Activated naive CD4-positive, alpha-beta T cell treated with anti-CD3 and anti-CD28 coated beads, Interleukin-2, amount 10 ng/mL, durations not matched to agents 7 days and 5 days (primary cell): Measurements from ENCODE around the gene DDX43.
"Not testable (repeated sequence)": the region's sequence is repeated elsewhere in the genome, so short reads cannot be mapped to it uniquely, and the experiment has no call there.

Experiments
- CTCF ChIA-PET: fragments of 350-600 bp; sonication (Branson Sonifier 250); formaldehyde crosslinking; loops from one replicate; lab custom pipeline; 2021; ENCODE audit warnings: antibody characterized with exemption; lab: Charles Lee
- DNase-seq: peaks from one replicate; pipeline ENCODE4 v3.0.0-alpha.2; 2020
- H3K27ac Mint-ChIP-seq: one replicate; pipeline ENCODE4 v1.8.0; 2021; ENCODE audit warnings: mild to moderate bottlenecking, moderate library complexity, mixed read lengths
- H3K27me3 Mint-ChIP-seq: one replicate; pipeline ENCODE4 v1.8.0; 2021; ENCODE audit warnings: mild to moderate bottlenecking, mixed read lengths
- H3K36me3 Mint-ChIP-seq: one replicate; pipeline ENCODE4 v1.8.0; 2021; ENCODE audit warnings: mixed read lengths
- H3K4me1 Mint-ChIP-seq: one replicate; pipeline ENCODE4 v1.8.0; 2021; ENCODE audit warnings: mixed read lengths
- H3K4me3 Mint-ChIP-seq: one replicate; pipeline ENCODE4 v1.8.0; 2021; ENCODE audit warnings: mild to moderate bottlenecking, moderate library complexity, mixed read lengths
- H3K9me3 Mint-ChIP-seq: one replicate; pipeline ENCODE4 v1.8.0; 2021; ENCODE audit warnings: mixed read lengths

Gene DDX43

DNA sequence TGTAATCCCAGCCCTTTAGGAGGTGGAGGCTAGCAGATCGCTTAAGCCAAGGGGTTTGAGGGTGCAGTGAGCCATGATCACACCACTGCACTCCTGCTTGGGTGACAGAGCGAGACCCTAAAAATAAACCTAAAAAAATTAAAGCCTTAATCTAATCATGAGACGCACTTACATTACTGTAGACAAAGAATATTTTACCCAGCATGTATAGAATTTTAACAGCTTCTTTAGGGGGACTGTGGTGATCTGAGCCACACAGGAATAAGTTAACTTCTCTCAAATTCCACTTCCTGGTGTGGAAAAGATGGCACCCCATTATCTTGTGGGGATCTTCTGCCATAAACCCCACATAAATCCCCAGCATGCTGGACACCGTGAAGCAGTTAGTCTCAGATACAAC, 22.6 kb upstream of the DDX43 start:
- Mint-ChIP-seq H3K27me3 (peaks cover 4% of the 10 kb centered on the region), H3K36me3 (no peaks in the 10 kb centered on the region), H3K9me3 (no peaks in the 10 kb centered on the region), H3K27ac (no peak overlapping the region), H3K4me1 (no peaks in the 10 kb centered on the region), H3K4me3 (no peak overlapping the region)
- DNase-seq, result no peak
- CTCF ChIA-PET, result no interaction called here

DNA sequence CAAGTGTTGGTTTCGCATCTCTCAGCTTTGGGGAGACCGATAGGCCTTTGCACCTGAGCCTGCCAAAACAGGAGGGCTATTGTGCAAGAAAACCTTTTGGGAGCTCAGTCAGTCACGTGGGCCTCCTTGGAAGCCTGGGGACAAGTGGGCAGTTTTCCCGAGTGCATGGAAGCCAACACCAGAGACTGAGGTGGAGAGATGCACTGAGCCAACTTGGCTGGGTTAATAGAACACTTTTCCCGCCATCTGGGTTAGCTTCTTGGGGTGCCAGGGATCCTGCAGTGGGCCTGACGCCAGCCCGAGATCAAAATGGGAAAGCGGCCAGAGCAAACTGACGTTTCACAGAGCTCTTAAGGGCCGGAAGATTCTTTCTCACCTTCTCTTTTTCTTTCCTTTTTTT, 22.1 kb upstream of the DDX43 start:
- no peaks in the 10 kb centered on the region for H3K9me3 Mint-ChIP-seq
- no peaks in the 10 kb centered on the region for H3K4me1 Mint-ChIP-seq
- H3K27ac Mint-ChIP-seq, result no peak overlapping the region
- no peak for DNase-seq
- H3K4me3 Mint-ChIP-seq, result no peak overlapping the region
- no peaks in the 10 kb centered on the region for H3K36me3 Mint-ChIP-seq
- peaks cover 4% of the 10 kb centered on the region for H3K27me3 Mint-ChIP-seq
- CTCF ChIA-PET, result no interaction called here

DNA sequence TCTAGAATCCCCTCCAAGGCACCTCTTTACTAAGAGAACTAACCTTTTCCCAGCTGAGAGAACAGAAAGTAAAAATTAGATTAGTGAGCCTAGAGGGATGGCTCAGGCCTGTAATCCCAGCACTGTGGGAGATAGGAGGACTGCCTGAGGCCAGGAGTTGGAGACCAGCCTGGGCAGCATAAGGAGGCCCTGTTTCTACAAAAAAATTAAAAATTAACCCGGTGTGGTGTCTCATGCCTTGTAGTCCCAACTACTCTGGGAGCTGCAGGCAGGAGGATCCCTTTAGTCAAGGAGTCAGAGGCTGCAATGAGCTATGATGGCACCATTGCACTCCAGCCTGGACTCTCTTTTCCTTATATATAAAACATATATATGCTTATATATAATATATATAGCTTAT, 19.4 kb upstream of the DDX43 start:
- Mint-ChIP-seq H3K4me3 (no peak overlapping the region), H3K9me3 (no peaks in the 10 kb centered on the region), H3K36me3 (no peaks in the 10 kb centered on the region), H3K4me1 (no peaks in the 10 kb centered on the region), H3K27me3 (no peaks in the 10 kb centered on the region), H3K27ac (no peak overlapping the region)
- no peak for DNase-seq
- CTCF ChIA-PET, result no interaction called here

DNA sequence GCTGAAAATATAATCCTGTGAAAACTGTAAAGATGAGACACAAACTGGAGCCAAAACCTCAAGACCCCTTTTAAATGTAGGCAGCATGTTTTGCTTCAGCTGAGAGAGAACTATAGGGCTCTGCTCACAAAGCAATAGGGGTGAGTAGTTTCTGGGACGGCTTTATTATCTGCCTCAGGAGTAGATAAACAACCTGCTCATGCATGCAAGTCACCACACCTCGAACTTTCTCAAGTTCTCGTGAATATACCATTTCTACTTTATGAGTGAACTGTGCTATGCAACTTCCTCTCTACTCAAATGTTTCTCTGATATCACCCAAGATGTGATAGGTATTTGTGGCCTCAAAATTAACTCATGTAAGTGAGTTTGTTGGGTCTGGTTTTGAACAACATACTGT, 17.4 kb upstream of the DDX43 start:
- Mint-ChIP-seq H3K4me3 (no peak overlapping the region), H3K4me1 (no peaks in the 10 kb centered on the region), H3K27ac (no peak overlapping the region), H3K9me3 (no peaks in the 10 kb centered on the region), H3K27me3 (peaks cover 5% of the 10 kb centered on the region), H3K36me3 (no peaks in the 10 kb centered on the region)
- CTCF ChIA-PET, result interaction anchor here (0.7 to 1.4 kb wide), 2 partner anchors 91 to 170 kb away, joined by 3 to 4 read pairs; no protein-coding TSS in a partner anchor
- DNase-seq, result no peak

DNA sequence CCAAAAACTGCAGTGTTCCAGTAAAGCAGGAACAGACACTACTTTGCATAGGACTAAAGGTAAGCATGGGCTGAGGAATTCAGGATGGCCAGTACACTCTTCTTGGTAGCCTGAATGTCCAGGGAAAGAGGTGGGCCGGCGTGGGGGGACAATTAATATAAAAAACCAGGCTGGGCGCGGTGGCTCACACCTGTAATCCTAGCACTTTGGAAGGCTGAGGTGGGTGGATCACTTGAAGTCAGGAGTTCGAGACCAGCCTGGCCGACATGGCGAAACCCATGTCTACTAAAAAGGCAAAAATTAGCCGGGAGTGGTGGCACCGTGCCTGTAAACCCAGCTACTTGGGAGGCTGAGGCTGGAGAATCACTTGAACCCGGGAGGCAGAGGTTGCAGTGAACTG, 13.1 kb upstream of the DDX43 start:
- DNase-seq, H3K36me3 Mint-ChIP-seq, H3K4me1 Mint-ChIP-seq, H3K27ac Mint-ChIP-seq, CTCF ChIA-PET, H3K9me3 Mint-ChIP-seq, H3K4me3 Mint-ChIP-seq: not testable (repeated sequence)
- peaks cover 14% of the 10 kb centered on the region for H3K27me3 Mint-ChIP-seq

DNA sequence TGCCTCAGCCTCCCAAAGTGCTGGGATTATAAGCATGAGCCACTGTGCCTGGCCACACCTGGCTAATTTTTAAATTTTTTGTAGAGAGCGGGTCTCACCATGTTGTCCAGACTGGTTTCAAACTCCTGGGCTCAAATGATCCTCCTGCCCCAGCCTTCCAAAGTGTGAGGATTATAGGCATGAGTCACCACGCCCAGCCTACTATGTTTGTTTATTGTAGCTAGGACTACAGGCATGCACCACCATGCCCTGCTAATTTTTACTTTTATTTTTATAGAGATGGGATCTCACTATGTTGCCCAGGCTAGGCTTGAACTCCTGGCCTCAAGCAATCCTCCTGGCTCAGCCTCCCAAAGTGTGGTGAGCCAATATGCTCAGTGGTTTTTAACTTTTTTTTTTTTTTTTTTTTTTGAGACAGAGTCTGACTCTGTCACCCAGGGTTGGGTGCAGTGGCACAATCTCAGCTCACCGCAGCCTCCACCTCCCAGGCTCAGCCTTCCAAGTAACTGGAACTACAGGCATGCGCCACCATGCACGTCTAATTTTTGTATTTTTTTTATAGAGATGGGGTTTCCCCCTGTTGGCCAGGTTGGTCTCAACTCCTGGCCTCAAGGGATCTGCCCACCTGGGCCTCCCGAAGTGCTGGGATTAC, 12.0 kb upstream of the DDX43 start:
- no peak for DNase-seq
- Mint-ChIP-seq H3K4me1 (no peaks in the 10 kb centered on the region), H3K36me3 (no peaks in the 10 kb centered on the region), H3K4me3 (no peak overlapping the region), H3K9me3 (no peaks in the 10 kb centered on the region), H3K27ac (no peak overlapping the region), H3K27me3 (peaks cover 14% of the 10 kb centered on the region)
- CTCF ChIA-PET, result no interaction called here

DNA sequence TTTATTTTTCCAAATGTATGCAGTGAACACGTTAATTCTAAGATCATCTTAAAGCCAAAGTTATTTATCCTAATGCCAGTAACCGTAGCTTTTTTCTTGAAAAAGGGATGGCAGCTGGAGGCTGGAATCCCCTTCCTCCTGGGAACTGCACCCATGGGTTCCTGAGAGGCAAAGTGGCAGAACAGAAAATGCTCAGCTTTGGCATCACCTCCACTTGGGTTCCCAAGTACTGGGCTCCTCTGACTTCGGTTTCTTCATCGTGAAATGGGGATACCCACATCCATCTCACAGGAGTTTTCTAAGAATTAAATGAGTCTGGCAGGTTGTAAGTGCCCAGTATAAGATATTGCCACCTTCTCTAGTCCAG, 6.2 kb upstream of the DDX43 start:
- H3K4me3 Mint-ChIP-seq, result peak overlapping the region; percentile 75
- peaks cover 27% of the 10 kb centered on the region for H3K27me3 Mint-ChIP-seq
- no peaks in the 10 kb centered on the region for H3K36me3 Mint-ChIP-seq
- peaks cover 37% of the 10 kb centered on the region for H3K4me1 Mint-ChIP-seq
- H3K9me3 Mint-ChIP-seq, result no peaks in the 10 kb centered on the region
- CTCF ChIA-PET, result interaction anchor here (0.7 to 1.7 kb wide), 11 partner anchors 9 to 262 kb away, joined by 3 to 10 read pairs (median 4); no protein-coding TSS in a partner anchor
- no peak for DNase-seq
- peak overlapping the region; percentile 80 for H3K27ac Mint-ChIP-seq

DNA sequence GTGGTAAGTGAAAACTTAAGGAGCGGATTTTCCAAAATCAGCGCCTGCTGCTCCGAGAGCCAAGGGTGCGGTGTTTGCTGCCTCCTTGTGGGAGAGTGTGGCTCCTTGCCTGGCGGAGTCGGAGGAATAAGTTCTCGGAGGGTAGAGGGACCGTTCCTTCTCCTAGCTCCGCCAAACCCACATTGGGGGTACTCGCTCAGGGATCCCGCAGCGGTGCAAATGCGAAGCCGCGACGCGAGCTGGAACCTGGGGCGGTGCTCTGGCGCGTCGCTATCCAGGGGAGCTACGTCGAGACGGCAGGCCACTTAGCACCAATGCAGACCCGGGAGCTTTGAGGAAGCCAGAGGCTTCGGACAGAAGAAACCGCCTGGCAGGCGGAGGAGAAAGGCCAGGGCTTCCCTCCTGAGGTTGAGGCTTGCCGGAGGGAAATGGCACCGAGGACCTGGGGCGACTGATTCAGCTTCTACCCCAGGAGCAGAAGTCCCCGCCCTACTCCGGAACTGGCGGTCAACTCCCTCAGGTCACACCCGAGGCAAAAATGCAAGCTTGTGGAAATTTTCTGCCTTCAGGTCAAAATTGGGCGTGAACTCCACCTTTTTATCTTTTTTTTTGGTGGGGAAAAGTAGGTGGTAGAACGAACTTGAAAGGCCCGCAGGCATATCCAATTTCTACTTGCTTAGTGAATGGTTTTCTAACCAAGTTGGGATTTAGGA, 5.7 kb upstream of the DDX43 start:
- peak; percentile 71 for DNase-seq
- Mint-ChIP-seq H3K4me1 (peaks cover 37% of the 10 kb centered on the region), H3K4me3 (peak overlapping the region; percentile 75), H3K27ac (peak overlapping the region; percentile 80), H3K9me3 (peaks cover 4% of the 10 kb centered on the region), H3K27me3 (peaks cover 27% of the 10 kb centered on the region), H3K36me3 (no peaks in the 10 kb centered on the region)
- CTCF ChIA-PET, result interaction anchor here (0.6 to 1.7 kb wide), 16 partner anchors 9 to 977 kb away, joined by 3 to 10 read pairs (median 4); no protein-coding TSS in a partner anchor

DNA sequence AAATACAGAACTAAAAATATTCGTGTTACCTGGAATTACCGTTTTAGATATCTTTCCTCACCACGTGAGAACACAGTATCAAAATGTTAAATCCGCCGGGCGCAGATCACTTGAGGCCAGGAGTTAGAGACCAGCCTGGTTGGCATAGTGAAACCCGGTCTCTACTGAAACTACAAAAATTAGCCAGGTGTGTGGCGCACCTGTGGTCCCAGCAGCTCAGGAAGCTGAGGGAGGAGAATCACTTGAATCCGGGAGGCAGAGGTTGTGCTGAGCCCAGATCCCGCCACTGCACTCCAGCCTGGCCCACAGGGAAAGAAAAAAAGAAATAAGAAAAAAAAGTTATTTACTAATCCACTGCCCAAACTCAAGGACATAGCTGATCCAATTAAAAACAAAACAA, 4.8 kb upstream of the DDX43 start:
- Mint-ChIP-seq H3K27me3 (peaks cover 24% of the 10 kb centered on the region), H3K27ac (no peak overlapping the region)

DNA sequence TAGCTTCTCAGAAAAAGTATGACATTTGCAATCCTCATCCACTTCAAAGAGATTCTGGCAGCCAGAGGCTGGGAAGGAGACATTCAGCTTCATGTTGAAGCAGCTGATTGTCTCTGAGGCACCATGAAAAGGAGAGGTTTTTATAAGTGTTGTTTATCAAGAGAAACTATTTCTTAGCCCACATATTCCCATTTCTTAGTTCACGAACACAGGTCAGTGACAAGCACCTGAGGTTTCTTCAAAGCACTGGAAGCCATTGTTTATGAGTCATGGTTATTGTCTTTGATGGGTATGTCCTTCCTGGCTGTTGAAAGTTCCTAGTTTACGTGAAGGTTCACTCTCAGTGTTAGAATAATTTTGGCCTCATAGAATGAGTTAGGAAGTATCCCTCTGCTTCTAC, 3.0 kb upstream of the DDX43 start:
- no peak overlapping the region for H3K4me3 Mint-ChIP-seq
- peak overlapping the region; percentile 68 for H3K27ac Mint-ChIP-seq
- H3K9me3 Mint-ChIP-seq, result peaks cover 4% of the 10 kb centered on the region
- peaks cover 41% of the 10 kb centered on the region for H3K4me1 Mint-ChIP-seq
- no peaks in the 10 kb centered on the region for H3K36me3 Mint-ChIP-seq
- peaks cover 21% of the 10 kb centered on the region for H3K27me3 Mint-ChIP-seq
- no peak for DNase-seq
- CTCF ChIA-PET, result no interaction called here

More for the DNA sequence above, 4.8 kb upstream of the DDX43 start:
- Mint-ChIP-seq H3K9me3 (peaks cover 4% of the 10 kb centered on the region), H3K36me3 (no peaks in the 10 kb centered on the region), H3K4me1 (peaks cover 38% of the 10 kb centered on the region), H3K4me3 (no peak overlapping the region)
- CTCF ChIA-PET, result interaction anchor here (0.6 kb wide), 1 partner anchor 1884 kb away, joined by 3 read pairs; no protein-coding TSS in a partner anchor
- no peak for DNase-seq

DNA sequence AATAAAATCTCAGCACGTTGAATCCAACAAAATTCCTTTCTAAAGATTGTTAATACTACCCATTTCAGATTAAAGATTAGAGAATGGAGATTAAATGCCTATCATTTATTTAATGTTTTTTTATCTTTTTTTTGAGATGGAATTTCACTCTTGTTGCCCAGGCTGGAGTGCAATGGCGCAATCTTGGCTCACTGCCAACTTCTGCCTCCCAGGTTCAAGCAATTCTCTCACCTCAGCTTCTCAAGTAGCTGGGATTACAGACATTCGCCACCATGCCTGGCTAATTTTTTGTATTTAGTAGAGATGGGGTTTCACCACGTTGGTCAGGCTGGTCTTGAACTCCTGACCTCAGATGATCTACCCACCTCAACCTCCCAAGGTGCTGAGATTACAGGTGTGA, 2.4 kb upstream of the DDX43 start:
- H3K36me3 Mint-ChIP-seq, H3K9me3 Mint-ChIP-seq, DNase-seq, H3K4me3 Mint-ChIP-seq, CTCF ChIA-PET, H3K27ac Mint-ChIP-seq: not testable (repeated sequence)
- Mint-ChIP-seq H3K27me3 (peaks cover 21% of the 10 kb centered on the region), H3K4me1 (peaks cover 41% of the 10 kb centered on the region)

DNA sequence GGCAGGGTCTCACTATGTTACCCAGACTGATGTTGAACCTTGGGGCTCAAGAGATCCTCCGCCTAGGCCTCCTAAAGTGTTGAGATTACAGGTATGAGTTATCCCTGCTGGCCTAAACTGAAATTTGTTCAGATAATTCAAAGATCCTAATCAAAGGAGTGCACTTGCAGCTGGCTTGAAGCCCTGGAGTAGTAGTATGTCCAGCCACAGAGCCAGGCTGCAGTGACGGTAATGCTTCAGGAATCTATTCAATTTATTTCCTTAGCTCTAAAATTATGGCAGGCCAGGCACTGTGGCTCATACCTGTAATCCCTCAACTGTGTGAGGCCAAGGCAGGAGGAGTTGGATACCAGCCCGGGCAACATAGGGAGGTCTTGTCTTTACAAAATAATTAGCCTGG, 1.4 kb upstream of the DDX43 start:
- DNase-seq, result no peak
- Mint-ChIP-seq H3K27ac (no peak overlapping the region), H3K9me3 (peaks cover 4% of the 10 kb centered on the region), H3K4me3 (no peak overlapping the region), H3K27me3 (peaks cover 15% of the 10 kb centered on the region), H3K36me3 (no peaks in the 10 kb centered on the region), H3K4me1 (peaks cover 36% of the 10 kb centered on the region)
- CTCF ChIA-PET, result no interaction called here

DNA sequence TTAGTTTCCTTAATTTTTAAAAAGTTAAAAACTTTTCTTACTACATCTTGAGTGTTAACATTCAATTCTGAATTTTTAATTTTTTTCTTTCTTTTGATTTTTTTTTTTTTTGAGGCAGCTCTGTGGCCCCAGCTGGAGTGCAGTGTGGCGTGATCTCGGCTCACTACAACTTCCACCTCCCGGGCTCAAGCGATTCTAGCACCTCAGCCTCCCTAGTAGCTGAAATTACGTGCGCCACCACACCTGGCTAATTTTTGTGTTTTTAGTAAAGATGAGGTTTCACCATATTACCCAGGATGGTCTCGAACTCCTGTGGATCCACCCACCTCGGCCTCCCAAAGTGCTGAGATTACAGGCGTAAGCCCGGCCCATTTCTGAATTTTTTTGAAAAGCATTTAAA, 1.2 kb downstream of the DDX43 start:
- Mint-ChIP-seq H3K36me3 (no peaks in the 10 kb centered on the region), H3K4me1 (peaks cover 16% of the 10 kb centered on the region), H3K27me3 (peaks cover 7% of the 10 kb centered on the region), H3K27ac (no peak overlapping the region), H3K4me3 (no peak overlapping the region), H3K9me3 (peaks cover 4% of the 10 kb centered on the region)
- CTCF ChIA-PET, result no interaction called here
- no peak for DNase-seq

DNA sequence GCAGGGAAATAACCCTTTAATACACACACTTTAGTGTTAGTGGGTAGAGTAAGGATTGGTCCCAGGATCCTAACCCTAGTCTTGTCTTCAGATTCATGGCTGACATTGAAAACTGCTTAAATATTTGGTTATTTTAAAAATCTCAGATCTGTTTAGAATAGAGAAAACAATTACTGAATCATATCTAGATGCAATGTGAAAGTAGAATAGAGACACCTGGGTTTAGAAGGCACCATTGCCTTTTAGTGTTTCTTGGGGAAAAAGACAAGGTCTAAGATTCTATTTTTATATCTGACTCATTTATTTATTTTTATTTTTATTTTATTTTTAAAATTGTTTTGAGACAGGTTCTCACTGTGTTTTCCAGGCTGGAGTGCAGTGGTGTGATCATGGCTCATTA, 6.0 kb downstream of the DDX43 start:
- CTCF ChIA-PET, result no interaction called here
- no peak for DNase-seq
- H3K4me1 Mint-ChIP-seq, result no peaks in the 10 kb centered on the region
- H3K4me3 Mint-ChIP-seq, result no peak overlapping the region
- no peaks in the 10 kb centered on the region for H3K9me3 Mint-ChIP-seq
- H3K36me3 Mint-ChIP-seq, result no peaks in the 10 kb centered on the region
- H3K27ac Mint-ChIP-seq, result no peak overlapping the region
- no peaks in the 10 kb centered on the region for H3K27me3 Mint-ChIP-seq

DNA sequence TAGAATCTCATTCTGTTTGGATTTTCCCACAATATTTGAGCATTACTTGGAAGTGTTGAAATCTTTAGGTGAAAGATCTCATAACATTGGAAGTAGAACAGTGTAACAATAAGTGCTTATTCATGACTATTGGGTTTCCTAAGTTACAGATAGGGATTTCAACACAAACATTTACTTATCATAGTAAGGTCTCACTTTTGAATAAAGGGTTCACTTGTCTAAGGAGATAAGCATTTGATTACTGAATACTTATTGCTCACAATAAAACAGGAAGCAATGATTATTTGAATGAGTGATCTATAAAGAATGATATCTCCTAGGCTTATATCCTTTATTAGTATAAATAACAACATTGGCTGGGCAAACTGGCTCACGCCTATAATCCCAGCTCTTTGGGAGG, 14.8 kb downstream of the DDX43 start:
- Mint-ChIP-seq H3K4me3 (no peak overlapping the region), H3K4me1 (no peaks in the 10 kb centered on the region), H3K9me3 (no peaks in the 10 kb centered on the region), H3K36me3 (peaks cover under 1% of the 10 kb centered on the region), H3K27ac (no peak overlapping the region), H3K27me3 (no peaks in the 10 kb centered on the region)
- no peak for DNase-seq
- CTCF ChIA-PET, result no interaction called here
